HG02943 (cell line): ENCODE measurements around the gene C3orf52.

Experiments used
- ATAC-seq: cut with Tn5 transposase; IDR thresholded peaks from one replicate; pipeline ENCODE4 v1.9.1; 2021; ENCODE audit warnings: mild to moderate bottlenecking, low read depth, moderate library complexity; ENCODE audit not compliant: unreplicated experiment

C3orf52 gene

DNA sequence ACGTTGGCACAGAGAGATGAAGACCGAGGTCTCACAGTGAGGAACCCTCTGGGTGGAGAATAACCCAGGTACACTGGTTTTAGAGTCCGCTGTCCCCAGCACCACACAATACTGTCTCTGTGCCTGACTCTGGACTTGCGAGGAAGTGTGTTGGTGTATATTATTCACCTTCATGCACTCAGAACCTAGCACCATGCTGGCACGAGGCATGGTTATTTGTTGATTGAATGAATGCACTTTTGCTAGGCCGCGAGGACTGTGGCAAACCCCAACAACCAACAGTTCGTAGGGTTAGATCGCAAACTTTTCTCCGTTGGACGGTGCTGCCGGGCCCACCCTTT is 484 bp upstream of the C3orf52 start:
- ATAC-seq: no peak

DNA sequence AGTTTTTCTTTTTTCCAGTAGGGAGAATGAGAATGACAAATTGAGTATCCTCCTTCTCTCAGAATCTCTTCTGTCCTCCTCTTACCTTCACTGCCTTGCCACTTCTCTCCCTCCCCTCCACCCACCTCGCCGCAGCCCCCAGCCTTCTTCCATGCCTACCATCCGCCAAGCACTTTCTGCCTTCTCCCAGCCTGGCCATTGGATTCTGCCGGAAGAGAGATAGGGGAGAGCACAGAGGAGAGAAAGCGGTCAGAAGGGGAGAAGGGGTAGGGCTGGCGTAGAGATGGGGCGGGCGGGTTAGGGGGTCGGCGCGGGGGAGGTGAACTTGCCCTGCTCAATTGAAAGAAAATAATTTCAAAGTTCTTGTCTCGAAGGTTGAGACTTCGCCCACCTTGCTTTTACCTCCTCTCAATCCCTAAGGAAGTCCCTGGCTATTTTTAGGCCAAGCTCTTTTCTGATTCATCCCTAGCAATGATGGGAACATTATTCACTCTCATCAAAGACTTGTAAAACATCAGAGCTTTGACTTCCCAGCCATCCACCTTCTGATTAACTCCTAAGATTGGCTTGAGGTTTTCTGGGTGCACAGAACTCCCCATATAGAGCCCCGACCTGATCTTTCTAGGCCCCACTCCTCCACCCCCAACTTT is 811 bp downstream of the C3orf52 start:
- no peak for ATAC-seq

DNA sequence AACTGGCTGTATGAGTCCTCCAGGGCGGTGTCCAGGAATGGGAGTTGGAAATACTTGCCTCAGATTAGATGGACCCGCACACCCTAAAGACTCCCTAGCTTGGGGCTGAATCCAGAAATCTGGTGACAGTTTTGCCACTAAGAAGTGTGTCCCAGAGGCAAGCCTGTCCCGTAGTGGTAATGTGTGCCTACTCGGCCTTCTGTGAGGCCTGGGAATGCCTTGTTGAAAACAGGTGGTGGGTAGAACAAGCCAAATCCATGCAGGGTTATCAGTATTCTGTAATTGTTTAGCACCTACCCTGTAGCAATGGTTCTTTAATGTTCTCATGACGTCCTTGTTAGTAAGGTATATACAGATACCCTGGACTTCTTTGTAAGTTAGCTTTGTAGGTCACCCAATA is 1.6 kb downstream of the C3orf52 start:
- no peak for ATAC-seq

DNA sequence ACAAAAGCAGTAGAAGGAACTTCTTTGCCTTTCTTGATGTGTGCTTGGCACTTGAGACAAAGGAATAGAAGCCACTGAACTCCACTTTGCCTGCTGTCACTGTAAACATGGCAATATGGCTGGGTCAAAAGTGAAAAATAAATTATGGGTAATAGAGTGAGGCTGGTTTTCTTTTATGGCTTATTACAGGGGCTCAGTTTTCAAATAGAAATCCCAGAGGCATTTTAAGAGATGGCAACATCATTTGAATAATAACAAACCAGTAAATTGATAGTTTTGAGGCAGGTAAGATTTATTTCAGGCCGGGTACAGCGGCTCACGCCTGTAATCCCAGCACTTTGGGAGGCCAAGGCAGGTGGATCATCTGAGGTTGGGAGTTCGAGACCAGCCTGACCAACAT is 2.8 kb downstream of the C3orf52 start:
- ATAC-seq: no peak

DNA sequence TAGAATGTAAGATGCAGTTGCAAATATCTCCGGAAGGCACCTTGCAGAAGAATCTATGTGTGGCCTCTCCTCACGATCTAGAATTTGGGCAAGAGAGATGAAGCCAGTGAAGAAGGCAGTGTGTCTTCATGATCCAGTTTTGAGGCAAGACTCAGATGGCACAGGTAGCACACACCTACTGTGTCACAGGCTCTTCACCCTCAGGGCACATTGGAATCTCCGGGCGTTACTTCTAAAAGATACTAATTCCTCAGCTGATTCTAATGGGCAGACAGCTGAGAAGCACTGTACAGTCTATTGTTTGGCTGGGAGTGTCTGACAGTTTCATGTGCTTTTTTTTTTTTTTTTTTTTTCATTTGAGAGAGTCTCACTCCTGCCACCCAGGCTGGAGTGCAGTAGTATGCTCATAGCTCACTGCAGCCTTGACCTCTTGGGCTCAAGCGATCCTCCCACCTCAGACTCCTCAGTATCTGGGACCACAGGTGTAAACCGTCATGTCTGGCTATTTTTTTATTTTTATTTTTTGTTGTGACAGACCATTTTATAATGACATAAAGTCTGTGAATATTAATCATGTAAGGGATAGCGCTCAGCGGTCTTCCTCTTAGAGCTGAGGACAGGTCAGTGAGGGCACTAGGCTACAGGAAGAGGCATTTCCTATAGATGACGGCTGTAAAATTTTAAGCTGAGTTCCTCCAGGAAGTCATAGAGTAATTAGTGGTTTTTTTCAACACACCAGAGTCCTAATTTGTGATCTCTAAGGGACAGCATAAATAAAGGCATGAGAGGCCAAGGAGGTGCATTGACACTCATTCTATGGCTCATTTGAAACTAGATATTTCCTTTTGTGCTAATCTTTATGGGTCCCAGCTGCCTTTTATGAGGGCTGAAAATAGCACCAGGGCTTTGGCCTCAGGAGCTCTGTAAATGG is 4.0 kb downstream of the C3orf52 start:
- ATAC-seq: no peak

DNA sequence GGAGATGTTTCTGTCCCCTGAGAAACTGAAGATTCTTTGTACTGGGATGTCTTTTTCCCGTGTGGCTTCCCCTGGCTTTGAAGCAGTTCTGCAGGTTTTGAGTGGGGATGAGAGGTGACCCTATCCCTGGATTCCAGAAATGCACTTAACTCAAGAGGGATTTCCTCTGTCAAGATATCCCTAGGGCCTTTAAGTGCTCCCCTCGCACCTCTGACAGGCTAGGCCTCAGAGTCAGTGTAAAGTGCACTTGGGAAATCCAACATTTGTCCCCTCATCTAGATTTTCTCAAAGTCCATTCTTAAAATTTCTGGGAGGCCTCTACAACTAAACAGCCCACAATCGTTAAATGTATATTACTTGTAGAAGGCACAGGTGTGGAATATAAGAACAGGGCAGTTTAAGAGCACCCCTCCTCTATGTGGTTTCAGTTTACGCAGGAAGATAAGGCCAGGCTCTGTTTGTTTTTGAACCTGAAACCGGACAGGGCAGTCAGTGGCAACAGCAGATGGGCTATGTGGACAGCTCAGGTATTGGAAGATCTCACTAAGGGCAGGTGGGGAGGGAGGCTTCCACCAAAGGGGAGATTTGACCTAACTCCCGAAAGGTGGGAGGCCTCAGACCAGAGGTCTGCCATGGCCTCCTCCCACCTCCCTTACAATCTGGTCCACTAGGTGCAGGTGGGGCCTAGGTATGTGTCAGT is 4.8 kb downstream of the C3orf52 start:
- no peak for ATAC-seq

DNA sequence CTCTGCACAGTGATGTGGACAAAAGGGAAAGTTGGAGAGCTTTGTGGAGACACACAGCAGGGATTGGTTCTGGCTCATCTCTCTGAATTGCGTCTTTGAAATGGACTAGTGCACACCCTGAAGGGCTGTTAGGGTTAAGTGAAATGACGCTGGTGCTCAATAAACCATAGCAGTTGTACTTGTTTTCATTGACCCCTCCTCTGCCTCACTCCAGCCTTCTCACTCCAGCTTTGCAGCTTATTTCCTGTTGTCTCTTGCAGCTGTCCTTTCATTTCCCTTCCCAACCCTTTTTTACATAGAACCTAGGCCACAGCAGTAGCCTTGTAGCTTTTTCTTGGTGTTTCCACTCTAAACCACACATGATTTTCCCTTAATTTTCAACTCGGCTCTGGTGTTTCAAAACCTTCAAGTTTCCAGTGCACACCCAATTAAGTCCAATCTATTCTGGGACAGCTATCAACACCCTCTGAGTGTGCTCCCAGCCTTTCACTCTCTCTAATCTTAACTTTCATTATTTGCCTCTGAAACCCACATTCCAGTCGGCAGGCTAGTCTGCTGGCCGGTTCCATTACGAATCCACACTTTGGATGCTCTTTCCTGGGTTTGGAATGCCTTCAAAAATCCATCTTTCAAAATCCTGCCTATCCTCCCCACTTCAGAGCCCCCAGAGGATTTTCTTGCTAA is 6.4 kb downstream of the C3orf52 start:
- no peak for ATAC-seq

DNA sequence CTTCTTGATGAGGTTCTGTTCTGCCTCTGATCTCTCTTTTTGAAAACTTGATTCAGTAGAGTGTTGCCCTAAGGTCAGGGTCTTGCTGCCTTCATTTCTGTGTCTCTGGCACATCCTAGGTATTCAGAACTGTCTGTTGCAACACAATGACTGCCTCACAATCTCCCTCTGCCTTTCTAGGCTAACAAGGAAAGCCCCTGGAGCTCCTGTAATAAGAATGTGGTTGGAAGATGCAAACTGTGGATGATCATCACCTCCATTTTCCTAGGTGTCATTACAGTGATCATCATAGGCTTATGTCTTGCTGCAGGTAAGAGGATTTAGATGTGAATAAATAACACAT is 7.0 kb downstream of the C3orf52 start:
- ATAC-seq: no peak

DNA sequence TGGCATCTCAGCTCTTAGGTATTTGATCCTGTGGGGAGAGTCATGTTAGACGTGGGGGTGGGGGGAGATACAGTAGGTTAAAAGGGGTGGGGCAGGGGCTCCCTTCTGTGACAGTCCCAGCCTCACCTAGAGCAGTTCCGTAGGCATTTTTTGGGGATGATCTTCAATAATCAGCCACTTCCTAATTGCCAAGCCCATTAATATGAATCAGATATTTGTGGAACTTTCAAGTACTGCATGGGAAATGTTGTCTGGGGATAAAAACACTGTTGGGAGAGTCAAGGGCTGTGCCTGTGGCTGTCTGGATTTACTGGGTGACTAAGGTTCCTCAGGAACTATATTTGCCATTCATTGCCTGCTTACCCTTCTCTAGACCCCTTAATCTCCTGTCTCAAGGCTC is 9.5 kb downstream of the C3orf52 start:
- ATAC-seq: no peak

DNA sequence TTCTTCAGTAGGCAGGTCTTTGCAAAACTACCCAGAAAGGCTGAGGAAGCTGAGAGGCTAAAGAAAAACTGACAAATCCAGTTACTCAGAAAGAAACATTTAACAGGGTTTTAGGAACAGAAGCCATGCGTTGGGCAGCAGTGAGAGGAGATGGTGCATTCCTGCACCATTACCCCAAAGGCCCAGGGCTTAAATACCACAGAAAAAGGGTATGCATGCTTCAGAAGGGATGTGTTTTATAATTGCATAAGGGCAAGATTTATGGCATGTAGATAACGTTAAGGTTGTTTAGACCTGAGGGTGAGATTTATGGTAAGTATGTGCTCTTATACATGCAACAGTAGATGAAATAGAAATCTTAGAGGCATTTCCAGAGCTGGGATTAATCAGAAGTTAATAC is 10.0 kb downstream of the C3orf52 start:
- no peak for ATAC-seq

DNA sequence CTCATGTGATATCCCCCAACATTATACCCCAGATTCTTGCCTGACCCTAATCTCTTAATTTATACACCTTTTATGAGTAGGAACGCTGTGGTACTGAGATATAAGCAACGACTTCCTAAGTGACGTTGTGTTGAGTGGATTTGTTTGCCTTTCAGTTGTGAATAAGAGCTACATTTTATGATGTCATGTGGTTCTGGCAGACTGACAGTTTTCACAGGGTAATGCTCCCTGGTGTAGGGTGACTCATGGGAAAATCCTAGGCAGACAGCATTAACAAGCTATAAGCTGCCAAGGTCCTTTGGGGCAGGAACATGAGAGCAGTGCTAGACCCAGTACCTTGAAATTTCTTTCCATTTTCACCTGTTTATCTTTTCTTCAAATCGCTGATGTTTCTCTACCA is 11.2 kb downstream of the C3orf52 start:
- no peak for ATAC-seq

DNA sequence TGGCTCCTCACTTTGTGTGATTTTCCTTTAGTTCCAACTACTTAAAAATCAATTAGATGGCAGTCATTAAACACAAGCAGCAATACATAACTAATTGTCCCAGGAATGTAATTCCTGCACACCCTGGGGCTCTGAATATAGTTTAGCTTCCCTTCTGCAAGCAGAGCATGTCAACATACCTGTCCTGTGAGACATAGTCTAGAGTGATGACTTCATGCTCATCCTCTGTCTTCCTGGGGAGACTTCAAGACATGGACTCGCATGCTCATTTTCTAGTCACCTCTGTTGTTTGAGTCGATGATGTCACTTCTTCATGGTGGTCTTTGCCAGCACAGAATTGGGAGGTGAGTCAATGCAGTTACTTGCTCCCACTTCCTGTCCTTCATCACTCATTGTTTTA is 15.7 kb downstream of the C3orf52 start:
- no peak for ATAC-seq

DNA sequence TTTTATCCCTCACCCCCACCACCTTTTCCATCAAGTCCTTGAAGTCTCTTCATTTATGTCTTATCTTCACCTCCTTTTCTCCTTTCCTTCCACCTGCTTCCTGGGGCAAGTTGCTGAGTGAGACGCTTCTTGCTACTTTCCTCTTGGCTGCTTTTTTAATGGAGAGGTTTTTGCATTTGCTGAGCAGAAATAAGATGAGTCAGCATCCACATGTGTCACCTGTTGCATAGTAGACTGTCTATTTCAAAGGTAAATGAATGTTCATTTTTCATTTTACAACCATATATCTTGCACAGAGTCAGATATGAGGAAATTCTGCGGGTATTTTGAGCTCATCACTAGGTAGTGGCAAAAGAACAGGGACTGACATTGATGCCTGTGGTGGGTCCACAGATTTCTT is 18.6 kb downstream of the C3orf52 start:
- no peak for ATAC-seq

DNA sequence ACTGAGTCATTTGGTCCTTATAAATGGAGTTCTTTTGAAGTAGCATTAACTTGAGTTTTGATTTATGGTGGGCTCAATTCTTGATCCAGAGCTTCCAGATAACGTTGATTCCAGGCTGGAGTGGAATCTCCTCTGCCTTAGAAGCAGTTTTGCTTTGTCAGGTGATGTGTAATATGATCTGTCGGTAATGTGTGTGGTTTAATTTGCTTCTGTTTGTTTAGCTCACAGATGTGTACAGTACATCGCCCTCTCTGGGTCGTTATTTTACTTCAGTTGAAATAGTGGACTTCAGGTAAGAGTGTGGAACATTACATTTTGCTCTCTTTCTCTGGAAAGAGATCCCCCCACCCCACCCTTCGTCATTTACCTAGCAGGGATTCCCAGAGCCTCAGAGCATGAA is 23.1 kb downstream of the C3orf52 start:
- ATAC-seq: no peak

DNA sequence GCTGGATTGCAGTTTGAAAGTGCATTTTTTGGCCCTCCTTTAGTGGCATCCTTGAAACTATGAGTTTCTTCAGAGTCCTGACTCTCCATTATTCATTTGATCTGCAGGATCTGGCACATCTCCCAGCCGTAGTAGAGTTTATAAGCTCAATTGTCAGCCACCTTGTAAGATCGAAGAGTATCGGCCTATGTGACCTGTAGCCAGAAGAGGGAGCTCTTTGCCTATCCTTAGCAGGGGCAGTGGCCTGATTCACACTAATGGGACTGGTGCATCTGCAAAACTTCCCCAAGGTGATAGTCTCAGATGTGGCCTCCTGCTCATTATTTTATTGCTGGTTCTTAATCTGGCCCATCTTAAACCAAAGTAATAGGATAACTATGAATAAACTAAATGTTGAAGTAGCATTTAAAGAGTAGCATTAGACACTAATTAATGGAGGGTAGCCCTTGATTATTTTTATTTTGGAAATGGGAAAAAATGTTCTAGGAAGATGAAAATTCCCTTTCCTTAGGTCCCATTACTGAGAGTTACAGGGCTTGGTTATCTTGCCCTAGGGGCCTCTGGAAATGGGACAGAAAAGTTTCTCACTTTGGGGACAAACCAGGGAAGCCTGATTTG is 25.7 kb downstream of the C3orf52 start:
- ATAC-seq: peak; percentile 47

DNA sequence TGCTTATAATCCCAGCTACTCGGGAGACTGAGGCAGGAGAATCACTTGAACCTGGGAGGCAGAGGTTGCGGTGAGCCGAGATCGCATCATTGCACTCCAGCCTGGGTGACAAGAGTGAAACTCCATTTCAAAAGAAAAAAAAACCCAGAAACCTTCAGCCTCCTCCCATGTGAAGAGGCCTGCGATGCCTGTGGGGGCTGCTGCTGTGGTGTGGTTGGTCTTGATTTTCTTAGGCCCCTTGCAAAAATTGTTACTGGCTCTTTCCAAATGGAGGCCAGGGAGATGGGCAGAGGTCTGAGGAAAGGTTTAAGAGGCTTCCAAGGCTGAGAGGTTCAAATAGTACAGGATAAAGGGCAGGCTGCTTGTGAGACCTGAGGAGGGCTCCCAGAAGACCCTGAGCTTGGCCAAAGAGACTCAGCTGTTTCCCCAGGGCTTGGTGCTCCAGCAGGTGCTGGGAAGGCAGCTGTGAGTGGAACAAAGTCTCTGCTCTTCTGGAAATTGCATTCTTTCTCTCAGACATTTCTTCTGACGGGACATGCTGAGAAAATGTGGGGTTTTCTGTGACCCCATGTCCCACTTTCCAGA is 28.5 kb downstream of the C3orf52 start:
- peak; percentile 29 for ATAC-seq

DNA sequence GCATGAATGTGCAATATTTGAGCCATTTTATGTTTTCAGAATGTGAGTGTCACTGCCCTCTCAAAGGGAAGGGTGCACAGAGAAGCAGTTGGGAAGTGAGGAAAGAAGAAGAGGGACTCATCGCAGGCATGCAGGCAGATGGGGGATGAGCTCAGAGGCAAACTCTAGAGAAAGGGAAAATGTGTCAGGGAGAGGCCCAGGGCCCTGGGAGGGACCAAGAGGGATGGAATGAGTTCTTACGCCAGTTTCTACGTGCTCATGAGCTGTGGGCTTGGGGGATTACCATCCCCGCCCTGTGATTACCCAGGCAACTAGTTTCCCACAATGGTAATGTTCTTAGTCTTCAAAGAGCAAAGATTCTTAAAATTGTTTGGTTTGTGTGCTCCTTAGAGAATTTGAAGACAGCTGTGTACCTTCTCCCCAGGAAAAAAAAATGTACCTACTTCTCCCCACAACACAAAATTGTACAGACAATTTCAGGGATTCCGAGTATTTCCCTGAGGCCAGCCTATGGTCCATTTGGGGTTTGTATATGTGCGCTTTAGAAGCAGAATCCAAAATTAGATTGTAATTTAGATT is 29.1 kb downstream of the C3orf52 start:
- no peak for ATAC-seq

DNA sequence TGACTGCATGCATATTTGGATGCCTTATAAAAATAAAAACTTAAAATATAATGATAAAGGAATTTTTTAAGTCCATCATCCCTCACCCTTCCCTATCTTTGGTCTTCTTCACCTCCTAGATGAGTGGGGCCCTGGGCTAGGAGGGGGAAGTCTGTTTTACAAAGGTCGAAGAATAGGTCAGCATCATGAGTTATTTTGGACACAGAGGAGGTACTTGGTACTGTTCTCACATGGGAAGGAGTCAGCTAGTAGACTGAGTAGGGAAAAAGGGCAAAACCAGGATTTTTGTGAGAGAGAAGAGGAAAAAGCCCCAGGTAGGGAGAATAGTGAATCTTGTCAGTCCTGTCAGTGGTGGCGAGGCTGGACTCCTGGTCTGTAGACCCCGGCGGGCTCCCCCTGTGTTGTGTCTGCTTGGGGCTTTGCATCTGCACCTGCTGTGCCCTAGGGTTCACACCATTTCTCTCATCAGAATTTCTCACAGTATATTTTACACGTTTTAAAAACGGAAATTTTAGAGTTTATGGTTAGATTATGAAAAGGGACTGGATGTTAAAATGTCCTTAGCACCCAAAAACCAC is 29.7 kb downstream of the C3orf52 start:
- no peak for ATAC-seq

DNA sequence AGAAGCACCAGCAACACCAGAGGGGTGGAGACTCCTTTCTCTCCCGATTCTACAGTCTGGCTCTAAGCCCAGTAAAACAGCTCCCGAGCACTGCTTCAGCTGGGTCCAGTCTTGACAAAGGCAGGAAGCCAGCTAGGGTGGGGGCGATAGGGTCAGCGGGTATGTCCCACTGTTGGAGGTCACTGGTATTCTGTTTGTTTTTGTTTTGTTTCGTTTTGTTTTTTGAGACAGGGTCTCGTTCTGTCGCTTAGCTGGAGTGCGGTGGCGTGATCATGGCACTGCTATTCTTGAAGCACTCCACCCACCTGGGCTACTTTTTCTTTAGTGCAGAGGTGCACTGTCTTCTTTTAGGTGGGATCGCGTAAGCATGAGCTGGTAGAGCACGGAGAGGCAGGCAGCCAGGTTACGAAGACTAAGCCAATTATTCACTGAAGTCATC is 30.6 kb downstream of the C3orf52 start:
- no peak for ATAC-seq

DNA sequence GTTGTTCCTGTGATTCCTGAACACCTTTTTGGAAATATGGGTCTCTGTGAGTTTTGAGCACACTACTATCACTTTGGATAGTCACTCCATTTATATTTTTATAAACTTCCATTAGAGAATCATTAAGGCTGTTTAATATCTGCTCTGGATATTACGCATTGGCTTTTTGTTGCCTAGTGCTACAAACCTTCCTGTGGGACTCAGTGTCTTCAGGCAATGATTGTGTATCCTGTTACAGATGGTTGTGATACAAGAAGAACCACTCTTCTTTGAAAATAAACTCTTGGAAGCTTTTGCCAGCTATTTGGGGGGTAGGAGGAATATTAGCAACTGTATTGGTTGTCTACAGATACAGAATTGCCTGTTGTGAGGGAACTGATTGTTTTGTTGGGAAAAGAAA is 31.2 kb downstream of the C3orf52 start:
- ATAC-seq: no peak
